Muscle layer of colon (tissue), 2 donors: Measurements from ENCODE around the gene TVP23A.
"Not testable (repeated sequence)": the region's sequence is repeated elsewhere in the genome, so short reads cannot be mapped to it uniquely, and the experiment has no call there.

Experiments used
- H3K27ac ChIP-seq: one replicate; pipeline ENCODE4 v1.7.0; 2013; ENCODE audit warnings: low read depth, mild to moderate bottlenecking, low read length, moderate library complexity
- H3K27me3 ChIP-seq, 2 donors: one replicate each; pipeline ENCODE4 v1.7.0; 2013; ENCODE audit warnings: low read length in 2 of 2, mild to moderate bottlenecking in 2 of 2; ENCODE audit not compliant: insufficient read depth in 2 of 2, control insufficient read depth in 1 of 2
- H3K36me3 ChIP-seq: one replicate; pipeline ENCODE4 v1.7.0; 2013; ENCODE audit warnings: mild to moderate bottlenecking, low read length; ENCODE audit not compliant: insufficient read depth
- H3K4me1 ChIP-seq: one replicate; pipeline ENCODE4 v1.7.0; 2013; ENCODE audit warnings: mild to moderate bottlenecking, low read length; ENCODE audit not compliant: insufficient read depth
- H3K4me3 ChIP-seq, 2 donors: one replicate each; pipeline ENCODE4 v1.7.0; 2013; ENCODE audit warnings: low read length in 2 of 2, low read depth in 1 of 2, mild to moderate bottlenecking in 1 of 2, moderate library complexity in 1 of 2
- H3K9ac ChIP-seq: one replicate; pipeline ENCODE4 v1.7.0; 2013; ENCODE audit warnings: low read length
- H3K9me3 ChIP-seq: one replicate; pipeline ENCODE4 v1.7.0; 2013; ENCODE audit warnings: mild to moderate bottlenecking, low read length
- donor health status: abdominal sarcoma.
- donor health status: Adenocarcinoma of cecum.

Gene TVP23A

GRCh38 chr16:10817514-10817913 is 1.1 kb downstream of the TVP23A start:
- H3K9ac ChIP-seq = no peak overlapping the region
- H3K9me3 ChIP-seq = no peaks in the 10 kb centered on the region
- H3K4me1 ChIP-seq = no peaks in the 10 kb centered on the region
- no peaks in the 10 kb centered on the region for H3K36me3 ChIP-seq
- peaks cover 0 to 5% of the 10 kb centered on the region in 2 donors for H3K27me3 ChIP-seq
- H3K4me3 ChIP-seq = peak overlapping the region in 1 of 2 donors; percentile 32
- no peak overlapping the region for H3K27ac ChIP-seq

GRCh38 chr16:10813099-10813455 is 5.5 kb downstream of the TVP23A start:
- H3K36me3 ChIP-seq = no peaks in the 10 kb centered on the region
- no peaks in the 10 kb centered on the region for H3K9me3 ChIP-seq
- H3K4me1 ChIP-seq = no peaks in the 10 kb centered on the region
- no peak overlapping the region for H3K4me3 ChIP-seq
- no peaks in the 10 kb centered on the region for H3K27me3 ChIP-seq
- no peak overlapping the region for H3K27ac ChIP-seq
- no peak overlapping the region for H3K9ac ChIP-seq

GRCh38 chr16:10812312-10813098 is 6.1 kb downstream of the TVP23A start:
- no peaks in the 10 kb centered on the region for H3K4me1 ChIP-seq
- H3K9ac ChIP-seq = no peak overlapping the region
- H3K4me3 ChIP-seq = no peak overlapping the region
- H3K27me3 ChIP-seq = no peaks in the 10 kb centered on the region
- H3K36me3 ChIP-seq = no peaks in the 10 kb centered on the region
- H3K9me3 ChIP-seq = no peaks in the 10 kb centered on the region
- H3K27ac ChIP-seq = no peak overlapping the region

- Histone ChIP-seq H3K4me1 (no peaks in the 10 kb centered on the region), H3K9me3 (no peaks in the 10 kb centered on the region), H3K4me3 (no peak overlapping the region), H3K27me3 (no peaks in the 10 kb centered on the region), H3K36me3 (no peaks in the 10 kb centered on the region), H3K27ac (no peak overlapping the region), H3K9ac (no peak overlapping the region)
Measured at GRCh38 chr16:10809706-10810105, 8.9 kb downstream of the TVP23A start.

GRCh38 chr16:10808850-10809249 is 9.7 kb downstream of the TVP23A start:
- H3K36me3 ChIP-seq = no peaks in the 10 kb centered on the region
- H3K4me3 ChIP-seq = no peak overlapping the region
- H3K9me3 ChIP-seq = no peaks in the 10 kb centered on the region
- H3K27ac ChIP-seq = no peak overlapping the region
- H3K4me1 ChIP-seq = no peaks in the 10 kb centered on the region
- no peaks in the 10 kb centered on the region for H3K27me3 ChIP-seq
- H3K9ac ChIP-seq = no peak overlapping the region

GRCh38 chr16:10808218-10808617 is 10.4 kb downstream of the TVP23A start:
- no peaks in the 10 kb centered on the region for H3K36me3 ChIP-seq
- no peaks in the 10 kb centered on the region for H3K27me3 ChIP-seq
- no peaks in the 10 kb centered on the region for H3K4me1 ChIP-seq
- H3K27ac ChIP-seq = no peak overlapping the region
- no peaks in the 10 kb centered on the region for H3K9me3 ChIP-seq
- no peak overlapping the region for H3K4me3 ChIP-seq
- H3K9ac ChIP-seq = no peak overlapping the region

GRCh38 chr16:10806698-10807097 is 11.9 kb downstream of the TVP23A start:
- Histone ChIP-seq H3K27me3 (no peaks in the 10 kb centered on the region), H3K4me3 (no peak overlapping the region), H3K9ac (no peak overlapping the region), H3K27ac (no peak overlapping the region), H3K36me3 (no peaks in the 10 kb centered on the region), H3K9me3 (no peaks in the 10 kb centered on the region), H3K4me1 (no peaks in the 10 kb centered on the region)

GRCh38 chr16:10805334-10805733 is 13.3 kb downstream of the TVP23A start:
- Histone ChIP-seq H3K27ac (no peak overlapping the region), H3K9ac (no peak overlapping the region), H3K4me1 (no peaks in the 10 kb centered on the region), H3K27me3 (no peaks in the 10 kb centered on the region), H3K9me3 (no peaks in the 10 kb centered on the region), H3K36me3 (no peaks in the 10 kb centered on the region), H3K4me3 (no peak overlapping the region)

GRCh38 chr16:10799736-10800135 is 18.9 kb downstream of the TVP23A start:
- Histone ChIP-seq H3K9ac (no peak overlapping the region), H3K4me3 (no peak overlapping the region), H3K27me3 (no peaks in the 10 kb centered on the region), H3K9me3 (no peaks in the 10 kb centered on the region), H3K4me1 (no peaks in the 10 kb centered on the region), H3K36me3 (no peaks in the 10 kb centered on the region), H3K27ac (no peak overlapping the region)

- H3K4me1 ChIP-seq = no peaks in the 10 kb centered on the region
- H3K9me3 ChIP-seq = no peaks in the 10 kb centered on the region
- no peak overlapping the region for H3K27ac ChIP-seq
- H3K36me3 ChIP-seq = no peaks in the 10 kb centered on the region
- no peaks in the 10 kb centered on the region for H3K27me3 ChIP-seq
- H3K4me3 ChIP-seq = no peak overlapping the region
- no peak overlapping the region for H3K9ac ChIP-seq
Measured at GRCh38 chr16:10791048-10791447, 27.5 kb downstream of the TVP23A start.

GRCh38 chr16:10788630-10789029 is 30.0 kb downstream of the TVP23A start:
- H3K36me3 ChIP-seq, H3K9ac ChIP-seq: not testable (repeated sequence)

GRCh38 chr16:10787304-10787703 is 31.3 kb downstream of the TVP23A start:
- Histone ChIP-seq H3K9ac (no peak overlapping the region), H3K4me1 (no peaks in the 10 kb centered on the region), H3K36me3 (no peaks in the 10 kb centered on the region), H3K27me3 (no peaks in the 10 kb centered on the region), H3K27ac (no peak overlapping the region), H3K4me3 (no peak overlapping the region), H3K9me3 (no peaks in the 10 kb centered on the region)

More at GRCh38 chr16:10788630-10789029, 30.0 kb downstream of the TVP23A start:
- not testable (repeated sequence) for H3K27me3 ChIP-seq, H3K4me1 ChIP-seq, H3K4me3 ChIP-seq, H3K27ac ChIP-seq, H3K9me3 ChIP-seq
